SIG-M5 treated with dmso at 0.1 percent for 504 hours (cell line): ENCODE measurements around the gene NELFB.

ENCODE experiments used
- DNase-seq: peaks from one replicate; lab custom pipeline; 2025; ENCODE audit not compliant: unreplicated experiment; lab: John Stamatoyannopoulos, UW

The NELFB gene

GRCh38 chr9:137223078-137223970, 31.8 kb upstream of the NELFB start:
- DNase-seq = peak; percentile 95

DNA sequence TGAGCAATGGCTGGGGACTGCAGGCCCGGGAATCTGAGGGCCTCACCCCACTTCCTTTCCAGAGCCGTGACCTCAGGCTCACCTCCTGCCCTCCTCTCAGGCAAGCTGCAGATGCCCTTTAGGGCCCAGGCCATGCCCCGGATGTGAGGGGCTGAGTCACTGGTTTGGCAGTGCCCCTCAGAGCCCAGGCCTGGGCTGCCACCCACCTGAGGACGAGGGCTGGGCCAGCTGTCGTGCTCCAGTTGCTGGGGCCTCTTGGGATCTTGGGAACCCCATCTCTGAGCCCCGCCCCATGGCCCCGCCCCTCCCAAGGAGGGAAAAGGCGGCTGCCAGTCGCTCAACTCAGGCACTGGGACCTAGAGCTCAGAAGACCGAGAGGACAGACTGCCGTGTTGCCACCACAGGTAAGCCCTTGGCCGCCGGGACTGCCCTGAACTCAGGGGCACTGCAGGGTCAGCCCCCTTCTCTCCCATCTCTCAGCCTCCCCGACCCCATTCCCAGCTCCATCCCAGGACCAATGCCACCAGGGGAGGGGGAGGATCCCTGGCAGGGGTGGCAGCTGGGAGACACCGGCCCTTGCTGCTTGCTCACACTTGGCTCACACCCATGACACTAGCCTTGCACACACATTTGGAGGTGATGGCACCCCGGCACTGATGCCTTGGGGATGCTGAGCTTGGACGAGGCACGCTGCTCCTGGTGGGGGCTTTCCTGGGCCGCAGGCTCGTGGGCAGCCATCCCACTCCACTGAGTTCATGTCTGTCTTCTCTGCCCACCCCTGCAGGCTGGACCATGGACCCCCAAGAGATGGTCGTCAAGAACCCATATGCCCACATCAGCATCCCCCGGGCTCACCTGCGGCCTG, 30.1 kb upstream of the NELFB start, which contains the start of gene CYSRT1:
CYSRT1 (plus strand) TSS at position 345 of the 865 bp plus-strand sequence; CDS start at position 793, 448 bp downstream.
- DNase-seq = no peak

GRCh38 chr9:137225699-137226331, 29.3 kb upstream of the NELFB start:
- DNase-seq = no peak

GRCh38 chr9:137226338-137227053, 28.6 kb upstream of the NELFB start:
- peak; percentile 38 for DNase-seq

DNA sequence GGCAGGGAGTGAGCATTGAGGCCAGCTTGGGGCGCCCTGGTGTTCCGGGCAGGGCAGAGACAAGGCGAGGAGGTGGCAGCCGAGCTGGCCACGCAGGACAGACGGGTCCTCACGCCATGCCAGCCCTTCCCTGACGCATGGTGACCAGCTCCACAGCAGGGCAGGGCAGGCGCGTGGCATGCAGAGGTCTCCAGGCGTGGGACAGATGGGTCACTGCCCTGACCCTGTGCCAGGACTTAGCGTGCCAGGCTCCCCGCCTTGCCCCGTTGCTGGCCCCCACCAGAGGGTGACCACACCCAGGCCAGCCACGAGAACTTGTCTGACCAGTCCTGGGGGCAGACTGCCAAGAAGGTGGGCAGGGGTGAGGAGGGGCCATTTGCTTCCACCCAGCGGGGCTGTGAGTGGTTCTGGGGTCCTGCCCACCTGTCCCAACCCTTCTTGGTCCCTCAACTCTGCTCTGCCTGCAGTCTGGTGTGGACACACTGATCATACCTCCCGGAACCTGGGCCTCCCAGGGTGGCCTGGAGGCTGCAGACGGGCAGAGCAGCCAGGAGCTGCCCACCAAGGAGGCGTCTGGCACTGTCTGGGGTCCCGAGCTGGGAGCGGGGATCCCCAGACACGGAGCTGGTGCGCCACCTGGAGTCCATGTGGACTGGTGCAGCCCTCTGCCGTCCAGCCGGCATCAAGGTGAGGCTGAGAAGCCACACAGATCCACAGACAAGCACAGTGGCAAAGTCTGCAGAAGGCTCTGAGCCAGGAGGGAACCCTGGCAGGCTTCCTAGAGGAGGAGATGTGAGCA, 27.9 kb upstream of the NELFB start, which contains the start of gene RNF224:
RNF224 (plus strand) TSS at position 449 of the 799 bp plus-strand sequence. CDS start 834 bp downstream, outside the sequence.
- peak; percentile 71 for DNase-seq

DNA sequence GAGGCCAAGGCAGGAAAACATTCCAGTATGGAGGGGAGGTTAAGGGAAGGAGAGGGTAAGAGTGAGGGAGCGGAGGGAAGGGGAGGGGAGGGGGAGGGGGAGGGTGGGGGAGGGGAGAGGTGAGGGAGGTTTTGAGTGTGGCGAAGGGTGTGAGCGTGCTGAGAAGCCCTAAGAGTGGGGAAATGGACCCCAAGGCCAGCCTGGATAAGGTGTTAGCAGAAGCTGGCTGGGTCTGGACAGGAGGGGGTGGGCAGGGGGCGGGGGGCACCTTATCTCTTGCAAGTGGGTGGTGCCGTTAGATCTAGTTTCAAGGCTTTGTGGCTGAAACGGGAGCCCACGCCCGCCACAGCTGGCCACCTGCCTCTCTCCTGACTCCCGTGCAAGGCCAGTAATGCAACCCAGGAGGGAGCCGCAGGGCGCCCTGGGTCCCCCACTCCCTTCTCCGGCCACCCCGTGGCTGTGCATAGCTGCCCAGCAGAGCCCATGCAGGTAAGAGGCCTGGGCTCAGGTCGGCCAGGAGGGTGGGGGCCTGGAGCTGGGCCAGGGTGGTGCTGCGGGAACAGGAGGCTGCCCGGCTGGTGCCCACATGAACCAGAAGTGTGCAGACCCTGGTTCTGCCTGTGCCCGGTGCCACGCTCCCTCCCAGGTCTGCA, 27.1 kb upstream of the NELFB start:
- DNase-seq = no peak

DNA sequence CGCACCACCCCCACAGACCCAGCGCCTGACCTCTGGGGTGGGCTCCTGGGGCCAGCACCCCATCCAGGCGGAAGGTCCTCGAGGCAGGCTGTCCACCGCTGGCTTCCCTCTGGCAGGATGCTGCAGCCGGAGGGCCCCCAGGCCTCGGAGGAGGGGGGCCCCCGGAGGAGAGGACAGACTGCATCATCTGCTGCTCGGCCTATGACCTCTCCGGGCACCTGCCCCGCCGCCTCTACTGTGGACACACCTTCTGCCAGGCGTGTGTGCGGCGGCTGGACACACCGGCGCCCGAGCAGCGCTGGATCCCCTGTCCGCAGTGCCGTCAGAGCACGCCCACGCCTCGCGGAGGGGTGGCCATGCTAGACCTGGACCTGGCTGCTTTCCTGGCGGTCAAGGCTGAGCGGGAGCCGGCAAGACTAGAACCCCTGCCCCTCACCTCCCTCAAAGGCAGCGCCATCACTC, 26.6 kb upstream of the NELFB start:
- no peak for DNase-seq

DNA sequence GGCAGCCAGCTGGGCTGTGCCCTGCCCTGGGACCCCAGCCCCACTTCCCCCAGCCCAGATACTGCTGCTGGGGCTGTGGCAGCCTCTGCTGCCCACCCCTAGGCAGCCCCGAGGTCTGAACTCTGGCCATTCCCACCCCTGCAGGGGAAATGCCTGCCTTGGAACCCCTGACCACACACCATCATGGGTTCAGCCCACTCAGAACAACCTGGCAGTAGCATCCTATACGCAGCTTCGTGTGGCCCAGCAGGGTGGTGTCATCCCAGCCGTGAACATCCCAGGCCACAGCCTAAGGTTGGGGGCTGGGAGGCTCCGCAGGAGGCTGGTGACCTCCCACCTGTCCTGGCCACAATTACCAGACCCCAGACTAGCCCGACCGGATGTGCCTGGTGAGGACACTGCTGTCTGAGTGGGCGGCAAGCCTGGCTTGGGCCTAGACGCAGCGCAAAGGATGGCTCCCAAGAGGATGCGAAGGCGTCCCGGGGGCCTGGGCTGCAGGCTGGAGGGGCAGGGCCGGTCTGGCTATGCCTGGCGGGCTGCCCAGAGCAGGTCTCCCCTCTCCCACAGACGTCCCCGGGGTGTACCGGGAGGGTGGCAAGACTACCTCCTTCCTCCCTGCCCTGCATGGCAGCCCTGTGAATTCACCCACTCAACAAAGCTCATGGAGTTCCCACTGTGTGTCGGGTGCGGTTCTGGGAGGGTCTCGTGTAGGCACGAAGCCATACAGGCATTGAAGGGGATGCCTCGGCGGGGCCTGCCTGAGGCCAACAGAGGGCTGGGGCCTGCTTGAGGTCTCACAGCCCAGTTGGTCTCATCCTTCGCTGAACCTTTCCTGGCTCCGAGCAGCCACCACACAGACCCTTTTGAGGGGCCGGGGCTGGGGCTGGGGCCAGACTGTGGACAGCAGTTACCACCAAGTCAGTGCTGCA, 25.9 kb upstream of the NELFB start:
- DNase-seq = no peak

GRCh38 chr9:137229903-137230704, 25.0 kb upstream of the NELFB start:
- no peak for DNase-seq

DNA sequence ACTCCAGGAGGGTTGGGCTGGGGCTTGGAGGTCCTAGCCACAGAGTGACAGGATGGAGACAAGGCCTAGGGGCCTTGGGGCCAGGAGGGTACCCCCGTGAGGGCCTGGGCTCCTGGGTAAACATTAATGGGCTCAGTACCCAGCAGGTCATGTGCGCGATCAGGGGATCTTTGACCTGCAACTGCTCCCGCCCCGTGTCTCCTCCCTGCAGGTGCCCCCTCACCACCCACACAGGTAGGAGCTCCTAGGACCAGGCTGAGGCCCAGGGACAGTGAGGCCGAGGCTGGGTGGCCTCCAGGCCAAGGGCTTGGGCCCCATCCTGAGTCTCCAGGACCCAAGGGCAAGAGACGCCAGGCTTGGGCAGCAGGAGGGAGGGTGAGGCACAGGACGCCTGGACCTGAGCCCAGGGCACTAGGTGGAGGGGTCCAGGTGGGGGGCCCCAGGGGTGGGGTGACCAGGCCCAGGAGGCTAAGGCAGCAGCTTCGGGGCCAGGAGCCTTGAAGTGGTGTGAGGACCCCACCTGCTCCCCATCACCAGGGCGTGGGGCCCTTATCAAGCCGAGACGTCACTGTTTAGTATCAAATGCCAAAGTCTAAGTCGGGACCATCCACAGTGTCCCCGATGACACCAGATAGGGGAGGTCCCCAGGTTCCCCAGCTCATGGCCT, 24.3 kb upstream of the NELFB start, which contains the start of gene SLC34A3:
SLC34A3 (plus strand) TSS at position 197 of the 667 bp plus-strand sequence. CDS start 802 bp downstream, outside the sequence.
- DNase-seq = no peak

DNA sequence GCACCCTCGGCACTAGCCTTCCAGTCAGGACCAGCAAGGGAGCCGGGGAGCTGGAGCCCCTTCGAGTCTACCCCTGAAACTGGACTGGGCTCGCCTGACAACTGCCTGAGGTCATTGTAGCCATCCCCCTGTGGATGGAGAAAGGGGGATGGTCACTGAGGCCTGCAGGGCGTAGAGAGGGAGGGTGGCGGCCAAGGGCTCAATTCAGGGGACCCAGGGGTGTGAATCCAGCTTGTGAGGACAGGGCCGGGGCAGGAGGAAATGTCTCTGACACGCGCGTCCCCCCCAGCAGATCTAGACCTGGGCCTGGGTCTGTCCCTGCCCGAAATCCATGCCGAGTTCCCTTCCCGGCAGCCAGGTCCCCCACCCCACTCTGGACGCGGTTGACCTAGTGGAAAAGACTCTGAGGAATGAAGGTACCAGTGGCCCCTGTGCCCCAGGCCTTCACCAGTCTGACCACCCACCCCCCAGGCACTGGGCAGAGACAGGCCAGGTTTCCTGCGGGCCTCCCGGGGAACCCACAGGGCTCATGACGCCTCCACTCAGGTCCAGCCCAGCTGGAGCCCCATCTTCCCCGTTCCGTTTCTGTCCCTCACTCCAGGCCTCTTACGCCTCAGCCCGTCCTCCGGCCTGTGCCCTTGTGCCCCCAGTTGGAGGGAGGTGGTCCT, 23.6 kb upstream of the NELFB start:
- no peak for DNase-seq

- DNase-seq = no peak
These were observed 23.0 kb upstream of the NELFB start for GRCh38 chr9:137232101-137232500.

- DNase-seq = no peak
These were observed 22.6 kb upstream of the NELFB start for GRCh38 chr9:137232510-137232909.

- no peak for DNase-seq
These were observed 21.8 kb upstream of the NELFB start for GRCh38 chr9:137233143-137233980.

DNA sequence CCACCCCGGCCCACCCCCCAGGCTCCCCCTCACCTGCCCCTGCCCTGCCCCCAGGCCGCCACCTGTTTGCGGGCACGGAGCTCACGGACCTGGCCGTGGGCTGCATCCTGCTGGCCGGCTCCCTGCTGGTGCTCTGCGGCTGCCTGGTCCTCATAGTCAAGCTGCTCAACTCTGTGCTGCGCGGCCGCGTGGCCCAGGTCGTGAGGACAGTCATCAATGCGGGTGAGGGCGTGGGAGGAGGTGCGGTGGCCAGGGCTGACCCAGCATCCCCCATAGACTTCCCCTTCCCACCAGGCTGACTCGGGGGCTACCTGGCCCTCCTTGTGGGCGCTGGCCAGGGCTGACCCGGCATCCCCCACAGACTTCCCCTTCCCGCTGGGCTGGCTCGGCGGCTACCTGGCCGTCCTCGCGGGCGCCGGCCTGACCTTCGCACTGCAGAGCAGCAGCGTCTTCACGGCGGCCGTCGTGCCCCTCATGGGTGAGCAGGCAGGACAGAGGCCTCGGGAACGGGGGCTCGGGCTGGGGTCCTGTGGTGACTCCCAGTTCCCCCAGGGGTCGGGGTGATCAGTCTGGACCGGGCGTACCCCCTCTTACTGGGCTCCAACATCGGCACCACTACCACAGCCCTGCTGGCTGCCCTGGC, 21.0 kb upstream of the NELFB start:
- no peak for DNase-seq
